CD4-positive, CD25-positive, alpha-beta regulatory T cell (primary cell): ENCODE data around the gene TMEM30A. TPM values are rescaled to one million over a fixed set of nuclear protein-coding genes. Genes with fewer than 3 reads are reported as not detected.
A peak's percentile ranks its signal among the peaks of the same experiment; 100 is the strongest.

Experiments
- ATAC-seq, 2 donors: fragments of 150-1000 bp; cut with Tn5 transposase; one replicate each; pipeline ENCODE4 v1.10.0; 2021; ENCODE audit warnings: low read depth in 2 of 2, moderate number of reproducible peaks in 2 of 2, moderate library complexity in 1 of 2
- DNase-seq, 3 donors: peaks; one replicate each; pipeline versions ENCODE4 v3.0.0 to v3.0.0-alpha.2; 2012 to 2022; ENCODE audit warnings: mixed read lengths in 1 of 3
- H3K27ac ChIP-seq: one replicate; pipeline ENCODE4 v1.7.0; 2013; ENCODE audit warnings: mild to moderate bottlenecking, low read length; ENCODE audit not compliant: insufficient read depth, poor library complexity, severe bottlenecking
- H3K27me3 ChIP-seq: one replicate; pipeline ENCODE4 v1.7.0; 2013; ENCODE audit warnings: low read length; ENCODE audit not compliant: control insufficient read depth, insufficient read depth
- H3K36me3 ChIP-seq: one replicate; pipeline ENCODE4 v1.7.0; 2013; ENCODE audit warnings: mild to moderate bottlenecking, low read length, moderate library complexity; ENCODE audit not compliant: control insufficient read depth, insufficient read depth
- H3K4me1 ChIP-seq: 2 replicates; pipeline ENCODE4 v1.7.0; 2013; ENCODE audit warnings: mild to moderate bottlenecking, low read length; ENCODE audit not compliant: insufficient read depth, control insufficient read depth, poor library complexity, severe bottlenecking
- H3K4me3 ChIP-seq: one replicate; pipeline ENCODE4 v1.7.0; 2013; ENCODE audit warnings: low read depth, mild to moderate bottlenecking, low read length, moderate library complexity
- H3K9me3 ChIP-seq, 2 experiments: 1 replicate in 1 of 2; 2 replicates in 1 of 2; pipeline ENCODE4 v1.7.0; 2013; ENCODE audit warnings: low read length in 2 of 2, mild to moderate bottlenecking in 1 of 2, moderate library complexity in 1 of 2; ENCODE audit not compliant: control insufficient read depth in 2 of 2
- H3K27ac Mint-ChIP-seq, 3 donors: one replicate each; pipeline ENCODE4 v1.8.0; 2020 to 2022; ENCODE audit warnings: mild to moderate bottlenecking in 3 of 3, mixed read lengths in 3 of 3, moderate library complexity in 2 of 3
- H3K27me3 Mint-ChIP-seq: one replicate; pipeline ENCODE4 v1.8.0; 2022; ENCODE audit warnings: mild to moderate bottlenecking, mixed read lengths
- H3K36me3 Mint-ChIP-seq: one replicate; pipeline ENCODE4 v1.8.0; 2020; ENCODE audit warnings: mixed read lengths
- H3K4me1 Mint-ChIP-seq, 4 donors: one replicate each; pipeline ENCODE4 v1.8.0; 2020 to 2022; ENCODE audit warnings: mixed read lengths in 4 of 4, mild to moderate bottlenecking in 1 of 4
- H3K4me3 Mint-ChIP-seq, 4 donors: one replicate each; pipeline ENCODE4 v1.8.0; 2020 to 2022; ENCODE audit warnings: mild to moderate bottlenecking in 4 of 4, mixed read lengths in 4 of 4, moderate library complexity in 3 of 4
- H3K9me3 Mint-ChIP-seq, 7 donors: one replicate each; pipeline ENCODE4 v1.8.0; 2020 to 2022; ENCODE audit warnings: mixed read lengths in 7 of 7, mild to moderate bottlenecking in 3 of 7, moderate library complexity in 2 of 7
- polyA plus RNA-seq, 4 donors: library from polyadenylated mRNA; unstranded; fragments of 300-500 nt; fragmentation: Illumina TruSeq; gene quantifications; one replicate each; pipeline ENCODE4 v1.2.3, GENCODE V29; 2021
- total RNA-seq: library from RNA; stranded (reverse); gene quantifications from one replicate; pipeline ENCODE4 v1.2.3, GENCODE V29; 2022

TMEM30A gene
- total and polyA plus RNA-seq, 5 donors from 2014 or later = 32.5 to 45.5 (median 41.2) TPM

DNA sequence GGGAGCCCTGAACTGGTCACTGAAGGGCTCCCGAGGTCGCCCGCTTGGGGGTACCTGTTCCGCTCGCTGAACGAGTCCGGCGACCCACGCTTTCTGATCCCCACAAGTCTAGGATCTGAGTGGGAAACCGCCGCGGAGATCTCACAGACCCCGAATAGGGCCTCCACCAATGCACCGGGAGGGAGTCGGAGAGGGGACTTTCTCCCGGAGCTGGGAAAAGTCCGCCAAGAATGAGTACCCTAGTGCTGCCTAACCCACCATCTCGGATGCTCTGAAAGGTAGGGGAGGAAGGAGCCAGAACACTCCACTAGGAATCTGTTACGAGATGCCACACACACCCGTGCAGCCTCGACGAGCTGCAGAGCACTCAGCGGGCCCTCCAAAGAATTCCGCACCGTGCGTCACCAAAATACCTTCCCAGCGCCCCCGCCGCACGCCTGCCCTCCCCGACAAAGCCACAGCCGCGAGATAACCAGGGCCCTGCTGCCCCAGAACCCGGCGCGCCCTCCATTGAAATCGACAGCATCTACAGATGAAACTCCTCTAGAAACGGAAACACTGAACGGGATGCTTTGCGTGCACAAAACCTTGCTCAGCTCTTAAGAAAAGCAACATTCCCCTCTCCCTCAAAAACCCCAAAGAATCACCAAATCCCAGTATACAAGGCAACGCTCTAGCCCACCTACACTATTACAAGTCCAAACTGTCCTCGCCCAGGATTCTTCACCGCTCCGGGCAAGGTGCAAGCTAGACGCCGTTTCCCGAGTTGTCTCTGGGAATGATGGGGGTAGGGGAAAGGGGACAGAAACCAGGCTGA lies 79.4 kb downstream of the TMEM30A start:
- Histone ChIP-seq H3K4me1 (peaks cover 46% of the 10 kb centered on the region), H3K27me3 (peaks cover 29% of the 10 kb centered on the region), H3K4me3 (no peak overlapping the region), H3K36me3 (no peaks in the 10 kb centered on the region), H3K9me3 (no peaks in the 10 kb centered on the region), H3K27ac (no peak overlapping the region)
- Mint-ChIP-seq H3K27ac (no peak overlapping the region), H3K9me3 (peaks cover 0 to 2% (median 0%) of the 10 kb centered on the region in 7 donors), H3K27me3 (peaks cover 92% of the 10 kb centered on the region), H3K4me3 (peak overlapping the region; percentile 33 to 83 (median 74)), H3K4me1 (peaks cover 6 to 64% (median 36%) of the 10 kb centered on the region in 4 donors), H3K36me3 (no peaks in the 10 kb centered on the region)
- no peak for ATAC-seq
- DNase-seq = peak in 1 of 3 donors; percentile 24

DNA sequence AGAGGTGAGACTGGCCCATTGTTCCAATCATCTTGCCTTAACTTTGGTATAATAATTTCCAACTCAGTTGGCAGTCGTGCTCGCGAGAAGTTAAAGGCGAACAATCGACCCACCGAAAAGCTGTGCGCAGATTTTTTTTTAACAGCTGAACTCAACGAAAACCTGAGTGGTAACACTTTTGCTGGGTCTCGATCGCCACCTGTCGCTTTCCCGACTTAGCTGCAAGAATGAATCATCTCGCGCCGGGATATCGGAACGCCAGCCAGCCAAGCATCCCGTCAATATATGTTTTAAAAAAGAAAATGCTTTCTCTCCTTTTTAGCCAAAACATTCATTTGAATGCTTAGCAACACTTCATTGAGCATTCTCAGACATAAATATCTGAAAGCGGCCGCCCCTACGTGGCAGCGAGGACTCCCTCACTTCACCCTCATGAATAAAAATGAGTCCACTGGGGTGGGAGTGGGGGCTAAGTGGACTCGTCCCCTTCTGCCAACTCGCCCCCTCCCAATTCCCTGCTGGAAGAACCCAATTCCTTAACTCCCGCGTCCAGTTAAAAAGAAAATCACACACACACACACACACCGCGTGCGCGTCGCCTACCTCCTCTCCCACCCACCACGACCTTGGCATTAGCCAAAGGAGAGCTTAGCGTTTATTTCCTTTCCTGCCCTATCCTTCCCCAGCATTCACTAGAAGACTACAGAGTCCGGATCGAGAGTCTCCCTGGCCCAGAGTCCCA lies 80.2 kb downstream of the TMEM30A start:
- Histone ChIP-seq H3K36me3 (no peaks in the 10 kb centered on the region), H3K27ac (no peak overlapping the region), H3K9me3 (no peaks in the 10 kb centered on the region), H3K4me3 (no peak overlapping the region), H3K4me1 (peaks cover 46% of the 10 kb centered on the region), H3K27me3 (peaks cover 29% of the 10 kb centered on the region)
- Mint-ChIP-seq H3K4me1 (peaks cover 6 to 64% (median 35%) of the 10 kb centered on the region in 4 donors), H3K27me3 (peaks cover 95% of the 10 kb centered on the region), H3K36me3 (no peaks in the 10 kb centered on the region), H3K27ac (no peak overlapping the region), H3K4me3 (peak overlapping the region; percentile 33 to 83 (median 75)), H3K9me3 (peaks cover 0 to 2% (median 0%) of the 10 kb centered on the region in 7 donors)
- ATAC-seq (no peak), DNase-seq (peak in 1 of 3 donors; percentile 52)

DNA sequence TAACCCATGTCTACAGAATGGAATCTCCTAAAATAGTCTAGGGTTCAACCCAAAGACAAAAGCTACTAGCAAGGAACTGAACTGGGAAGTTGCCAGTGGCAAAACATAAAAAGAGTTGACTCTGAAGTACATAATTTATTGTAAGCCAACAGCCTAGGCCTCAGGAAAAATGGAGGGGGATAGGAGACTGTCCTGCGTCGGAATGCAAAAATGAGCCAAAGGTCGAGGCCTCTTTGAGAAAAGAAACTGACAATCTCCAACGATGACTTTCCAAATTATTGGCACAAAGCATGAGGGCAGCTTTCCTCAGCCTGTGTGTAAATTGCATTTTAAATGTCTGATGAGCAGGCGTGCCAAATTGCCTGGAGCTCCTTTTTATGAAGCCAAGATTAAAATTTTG lies 80.9 kb downstream of the TMEM30A start:
- Histone ChIP-seq H3K36me3 (no peaks in the 10 kb centered on the region), H3K4me3 (no peak overlapping the region), H3K27me3 (peaks cover 28% of the 10 kb centered on the region), H3K9me3 (no peaks in the 10 kb centered on the region), H3K27ac (no peak overlapping the region), H3K4me1 (peaks cover 43% of the 10 kb centered on the region)
- no peak overlapping the region for H3K4me3 Mint-ChIP-seq
- H3K4me1 Mint-ChIP-seq = peaks cover 1 to 59% (median 30%) of the 10 kb centered on the region in 4 donors
- H3K27ac Mint-ChIP-seq = no peak overlapping the region
- no peak for DNase-seq
- peaks cover 94% of the 10 kb centered on the region for H3K27me3 Mint-ChIP-seq
- ATAC-seq = no peak
- H3K9me3 Mint-ChIP-seq = peaks cover 0 to 2% (median 0%) of the 10 kb centered on the region in 7 donors
- H3K36me3 Mint-ChIP-seq = no peaks in the 10 kb centered on the region

Other genes with a start within 250 kb of the TMEM30A start
- gene COL12A1, start 78.7 kb downstream of the TMEM30A start, total RNA-seq = 0.37 TPM
- gene COL12A1, start 78.7 kb downstream of the TMEM30A start, polyA plus RNA-seq = not detected
- gene COX7A2, start 41.0 kb downstream of the TMEM30A start, total RNA-seq = 216 TPM
- 1,000 to 10,000 TPM in 2 of 4 donors, 100 to 1,000 TPM in 2; 978 to 1,158 (median 1,005) TPM for gene COX7A2, start 41.0 kb downstream of the TMEM30A start, polyA plus RNA-seq
- not detected for gene FILIP1, start 209.0 kb upstream of the TMEM30A start, total RNA-seq
- under 1 TPM in 1 of 4 donors, not detected in 3; 0.02 TPM for gene FILIP1, start 209.0 kb upstream of the TMEM30A start, polyA plus RNA-seq